22Rv1 (cell line): ENCODE results near the gene SSH2.

Experiments
- H3K27ac ChIP-seq: fragments of 450-650 bp; 2 replicates; pipeline ENCODE4 v1.5.1; 2017
- ZFX ChIP-seq: fragments of 450-650 bp; IDR thresholded peaks from 2 replicates; pipeline ENCODE4 v1.6.1; 2017; ENCODE audit warnings: antibody characterized with exemption, borderline replicate concordance
- TF ChIP-seq, protein P1 (sequence below): fragments of 450-650 bp; IDR thresholded peaks from 2 replicates; pipeline ENCODE4 v1.5.1; 2017; ENCODE audit warnings: mild to moderate bottlenecking

SSH2 gene

DNA sequence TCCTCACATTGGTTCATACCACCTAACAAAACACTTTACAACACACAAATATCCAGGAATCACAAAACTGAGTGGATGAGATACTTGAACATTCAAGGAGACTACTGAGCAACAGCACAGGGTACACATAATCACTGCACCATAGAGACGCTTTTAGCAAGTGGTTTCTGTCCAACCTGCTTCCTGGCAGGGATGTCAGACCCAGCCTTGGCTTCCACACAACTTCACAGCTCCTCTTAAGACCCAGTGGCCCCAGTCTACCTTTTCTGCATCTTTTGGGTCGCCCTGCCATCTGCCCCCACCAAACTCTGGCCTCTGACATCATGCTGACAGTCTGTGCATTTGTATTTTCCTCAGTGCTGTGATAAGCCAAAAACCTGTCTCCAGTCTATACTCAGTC is 301.4 kb downstream of the SSH2 start:
- TF ChIP-seq, protein P1, sequence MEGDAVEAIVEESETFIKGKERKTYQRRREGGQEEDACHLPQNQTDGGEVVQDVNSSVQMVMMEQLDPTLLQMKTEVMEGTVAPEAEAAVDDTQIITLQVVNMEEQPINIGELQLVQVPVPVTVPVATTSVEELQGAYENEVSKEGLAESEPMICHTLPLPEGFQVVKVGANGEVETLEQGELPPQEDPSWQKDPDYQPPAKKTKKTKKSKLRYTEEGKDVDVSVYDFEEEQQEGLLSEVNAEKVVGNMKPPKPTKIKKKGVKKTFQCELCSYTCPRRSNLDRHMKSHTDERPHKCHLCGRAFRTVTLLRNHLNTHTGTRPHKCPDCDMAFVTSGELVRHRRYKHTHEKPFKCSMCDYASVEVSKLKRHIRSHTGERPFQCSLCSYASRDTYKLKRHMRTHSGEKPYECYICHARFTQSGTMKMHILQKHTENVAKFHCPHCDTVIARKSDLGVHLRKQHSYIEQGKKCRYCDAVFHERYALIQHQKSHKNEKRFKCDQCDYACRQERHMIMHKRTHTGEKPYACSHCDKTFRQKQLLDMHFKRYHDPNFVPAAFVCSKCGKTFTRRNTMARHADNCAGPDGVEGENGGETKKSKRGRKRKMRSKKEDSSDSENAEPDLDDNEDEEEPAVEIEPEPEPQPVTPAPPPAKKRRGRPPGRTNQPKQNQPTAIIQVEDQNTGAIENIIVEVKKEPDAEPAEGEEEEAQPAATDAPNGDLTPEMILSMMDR, result no peak
- TF ChIP-seq ZFX, result no peak
- no peak overlapping the region for H3K27ac ChIP-seq

DNA sequence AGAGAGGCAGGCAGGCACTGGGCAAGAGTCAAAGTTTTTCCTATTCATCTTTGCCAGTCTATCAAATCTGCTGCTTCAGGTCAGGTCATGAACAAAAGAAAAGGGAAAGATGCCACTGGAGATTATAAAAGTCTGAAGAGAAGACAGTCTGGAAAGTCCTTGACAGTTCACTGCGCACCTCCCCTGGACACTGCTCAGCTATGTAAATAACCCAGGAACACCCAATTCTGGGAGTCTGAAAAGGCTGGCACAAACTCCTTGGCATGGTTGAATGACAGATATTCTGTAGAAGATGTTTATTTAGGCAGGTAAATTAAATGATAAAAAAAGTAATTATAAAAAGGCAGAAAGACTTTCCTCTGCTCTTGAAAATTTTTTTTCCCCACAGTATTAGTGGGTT is 302.1 kb downstream of the SSH2 start:
- H3K27ac ChIP-seq, result no peak overlapping the region

DNA sequence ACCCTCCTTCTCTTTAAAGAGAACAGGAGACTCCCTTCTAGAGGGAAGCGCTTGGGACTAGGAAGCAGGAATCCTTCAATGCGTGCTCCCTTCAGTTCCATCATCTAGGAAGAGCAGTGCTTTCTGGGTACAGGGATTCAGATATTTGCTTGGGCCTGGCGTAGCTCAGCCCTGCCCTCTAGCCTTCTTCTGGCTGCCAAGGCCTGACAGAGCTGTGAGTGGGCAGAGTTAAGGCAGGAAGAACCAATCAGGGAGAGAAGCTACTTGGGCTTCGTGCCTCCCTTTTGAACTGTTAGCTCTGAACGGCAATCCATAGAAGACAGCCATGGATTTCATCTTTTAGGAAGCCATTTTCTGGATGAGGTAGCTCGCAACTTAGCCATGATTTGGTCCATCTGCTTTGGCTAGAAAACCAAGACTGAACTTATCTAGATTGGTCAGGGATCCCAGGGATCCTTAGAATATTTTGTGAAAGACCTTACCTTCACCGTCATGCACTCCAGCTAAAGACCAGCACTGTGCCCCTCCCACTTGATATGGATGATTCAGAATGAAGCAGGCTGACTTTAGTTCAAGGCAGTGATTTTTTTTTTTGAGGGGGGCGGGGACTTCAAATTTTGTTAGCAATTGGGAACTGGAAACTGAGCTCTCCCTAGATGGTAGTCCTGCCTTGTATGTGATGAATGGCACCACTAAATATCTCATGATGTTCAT is 304.8 kb downstream of the SSH2 start:
- peak overlapping the region; percentile 66 for H3K27ac ChIP-seq
- TF ChIP-seq, protein P1, result peak; percentile 36; the same call in 1 of the 2 replicates
- TF ChIP-seq ZFX, result no peak

More for the DNA sequence above, 302.1 kb downstream of the SSH2 start:
- TF ChIP-seq, protein P1, result no peak

DNA sequence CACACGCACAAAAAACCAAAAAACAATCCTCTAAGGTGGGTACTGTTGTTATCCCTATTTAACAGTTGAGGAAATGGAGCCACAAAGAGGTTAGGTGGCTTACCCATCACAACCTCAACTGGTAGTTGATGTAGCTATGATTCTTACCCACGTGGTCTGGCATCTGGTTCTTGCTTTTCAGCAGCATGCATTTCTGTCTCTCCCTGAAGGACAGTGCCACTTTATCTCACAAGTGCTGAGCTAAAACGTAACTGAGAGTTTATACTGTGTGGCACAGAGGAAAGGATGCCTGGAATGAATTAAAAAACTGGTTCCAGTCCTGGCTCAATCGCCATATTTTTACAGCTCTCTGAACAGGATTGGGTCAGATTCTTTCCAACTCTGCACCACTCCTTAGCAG is 305.4 kb downstream of the SSH2 start:
- peak overlapping the region; percentile 66 for H3K27ac ChIP-seq
- TF ChIP-seq, protein P1, result no peak
- TF ChIP-seq ZFX, result no peak

DNA sequence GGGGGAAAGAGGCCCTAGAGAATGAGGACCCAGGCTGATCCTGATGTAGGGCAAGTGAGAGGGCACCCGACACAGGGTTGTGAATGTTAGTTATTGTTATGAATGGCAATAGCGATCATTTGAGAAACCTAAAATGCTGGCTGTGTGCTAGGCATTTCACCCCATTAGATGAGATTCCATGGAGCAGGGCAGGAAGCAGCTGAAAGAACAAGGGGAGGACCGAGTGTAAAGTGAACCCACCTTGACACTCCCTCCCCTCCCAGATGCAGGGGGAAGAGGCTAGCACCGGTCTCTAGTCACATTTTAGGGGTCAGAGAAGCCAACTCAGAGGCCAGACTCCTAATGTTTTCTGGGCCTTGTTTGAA is 306.8 kb downstream of the SSH2 start:
- H3K27ac ChIP-seq, result peak overlapping the region; percentile 43
- TF ChIP-seq ZFX, result no peak
- TF ChIP-seq, protein P1, result no peak

DNA sequence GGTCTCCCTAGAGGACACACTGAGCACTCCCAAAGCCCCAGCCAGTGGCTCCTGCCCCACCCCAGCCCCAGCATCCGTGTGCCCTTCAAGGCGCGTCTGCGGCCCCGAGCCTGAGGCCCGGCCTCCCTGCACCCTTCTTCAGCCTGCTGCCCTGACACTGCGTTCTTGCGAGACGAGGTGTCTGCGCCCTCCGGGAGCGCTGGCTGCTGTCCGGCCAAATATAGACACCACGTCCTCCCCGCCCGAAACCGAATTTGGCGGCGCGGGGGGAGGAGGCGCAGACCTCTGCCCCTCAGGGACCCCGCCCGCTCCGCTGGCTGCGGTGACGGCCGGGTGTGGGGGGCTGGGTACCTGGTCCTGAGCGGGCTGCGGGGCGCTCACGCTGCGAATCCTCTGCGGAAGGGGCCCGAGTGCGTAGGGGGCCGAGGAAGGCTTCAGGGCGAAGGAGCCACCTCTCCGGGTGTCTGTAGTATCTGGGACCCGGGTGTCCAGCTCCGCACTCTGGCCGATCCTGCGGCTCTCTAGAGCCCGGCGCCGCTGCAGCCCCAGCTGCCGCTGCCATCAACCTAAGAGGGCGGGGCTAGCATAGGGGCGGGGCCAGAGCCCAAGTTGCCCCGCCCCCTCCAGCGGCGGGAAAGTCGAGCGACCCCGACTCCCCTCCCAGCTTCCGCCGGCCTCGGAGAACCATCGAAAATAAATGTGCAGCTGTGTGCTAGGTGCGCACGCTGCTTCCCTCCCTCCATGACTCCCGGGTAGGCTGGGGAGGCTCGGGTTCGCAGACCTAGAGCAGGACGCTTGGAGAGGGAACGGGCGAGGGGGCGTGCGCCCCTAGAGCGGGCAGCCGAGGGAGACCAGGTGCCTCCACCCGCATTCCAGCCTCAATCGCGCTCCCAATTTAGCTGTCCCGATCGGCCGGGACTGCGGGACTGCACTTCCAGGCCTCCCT is 307.4 kb downstream of the SSH2 start, which contains the start of gene CORO6:
TSS of gene CORO6 (minus strand) at position 576 of the 946 bp plus-strand sequence. CDS start 1,491 bp downstream, outside the sequence.
- peak within 1 kb of the TSS; percentile 43 for H3K27ac ChIP-seq
- TF ChIP-seq, protein P1, result no peak
- no peak for TF ChIP-seq ZFX
